ENCODE measurements around the gene CCL1.
A peak's percentile ranks its signal among the peaks of the same experiment; 100 is the strongest.

Gene CCL1

GRCh38 chr17:34383216-34383615 is 20.2 kb upstream of the CCL1 start:
- TF ChIP-seq CTCF (IDR thresholded peaks at IDR 0.05; ENCODE audit: insufficient read depth, low read length, poor library complexity, severe bottlenecking) = no peak
- H3K36me3 ChIP-seq (ENCODE audit: control insufficient read depth, insufficient read depth, low read length) = no peaks in the 10 kb centered on the region
- no peak for DNase-seq (ENCODE audit: extremely low read depth, insufficient read length)
- no peak overlapping the region for H3K4me3 ChIP-seq (replicated peaks; ENCODE audit: low read depth, low read length)
- H3K27me3 ChIP-seq (replicated peaks; ENCODE audit: control insufficient read depth, insufficient read depth, low read length) = no peaks in the 10 kb centered on the region; the same call in 1 of the 2 replicates

GRCh38 chr17:34382621-34383124 is 19.6 kb upstream of the CCL1 start:
- no peaks in the 10 kb centered on the region for H3K36me3 ChIP-seq (ENCODE audit: control insufficient read depth, insufficient read depth, low read length)
- peak; percentile 82 for DNase-seq (ENCODE audit: extremely low read depth, insufficient read length)
- no peak overlapping the region for H3K4me3 ChIP-seq (replicated peaks; ENCODE audit: low read depth, low read length)
- H3K27me3 ChIP-seq (replicated peaks; ENCODE audit: control insufficient read depth, insufficient read depth, low read length) = no peaks in the 10 kb centered on the region; the same call in 1 of the 2 replicates
- TF ChIP-seq CTCF (IDR thresholded peaks at IDR 0.05; ENCODE audit: insufficient read depth, low read length, poor library complexity, severe bottlenecking) = peak; percentile 3

- DNase-seq (ENCODE audit: extremely low read depth, insufficient read length) = no peak
Measured at GRCh38 chr17:34379868-34380267, 16.8 kb upstream of the CCL1 start.

GRCh38 chr17:34378664-34379101 is 15.7 kb upstream of the CCL1 start:
- Histone ChIP-seq H3K36me3 (ENCODE audit: control insufficient read depth, insufficient read depth, low read length) (no peaks in the 10 kb centered on the region), H3K27me3 (replicated peaks; ENCODE audit: control insufficient read depth, insufficient read depth, low read length) (no peaks in the 10 kb centered on the region; the same call in 1 of the 2 replicates), H3K4me3 (replicated peaks; ENCODE audit: low read depth, low read length) (no peak overlapping the region)
- TF ChIP-seq CTCF (IDR thresholded peaks at IDR 0.05; ENCODE audit: insufficient read depth, low read length, poor library complexity, severe bottlenecking) = peak; percentile 29
- peak; percentile 65 for DNase-seq (ENCODE audit: extremely low read depth, insufficient read length)

More at GRCh38 chr17:34379868-34380267, 16.8 kb upstream of the CCL1 start:
- no peaks in the 10 kb centered on the region; the same call in 1 of the 2 replicates for H3K27me3 ChIP-seq (replicated peaks; ENCODE audit: control insufficient read depth, insufficient read depth, low read length)
- no peak overlapping the region for H3K4me3 ChIP-seq (replicated peaks; ENCODE audit: low read depth, low read length)
- no peaks in the 10 kb centered on the region for H3K36me3 ChIP-seq (ENCODE audit: control insufficient read depth, insufficient read depth, low read length)
- TF ChIP-seq CTCF (IDR thresholded peaks at IDR 0.05; ENCODE audit: insufficient read depth, low read length, poor library complexity, severe bottlenecking) = no peak

- no peak overlapping the region for H3K4me3 ChIP-seq (replicated peaks; ENCODE audit: low read depth, low read length)
- TF ChIP-seq CTCF (IDR thresholded peaks at IDR 0.05; ENCODE audit: insufficient read depth, low read length, poor library complexity, severe bottlenecking) = no peak
- H3K36me3 ChIP-seq (ENCODE audit: control insufficient read depth, insufficient read depth, low read length) = no peaks in the 10 kb centered on the region
- peaks cover 2% of the 10 kb centered on the region for H3K27me3 ChIP-seq (replicated peaks; ENCODE audit: control insufficient read depth, insufficient read depth, low read length)
- no peak for DNase-seq (ENCODE audit: extremely low read depth, insufficient read length)
Measured at GRCh38 chr17:34377078-34377823, 14.2 kb upstream of the CCL1 start.
